ENCODE measurements around the gene CDK5.

- TF ChIP-seq FOXM1 (IDR thresholded peaks at IDR 0.05; ENCODE audit: low read depth, low read length) (no peak), POLR2A (IDR thresholded peaks at IDR 0.05; ENCODE audit: low read depth, low read length) (no peak), USF2 (IDR thresholded peaks at IDR 0.05; ENCODE audit: borderline replicate concordance, low read depth, low read length) (no peak), RFX5 (IDR thresholded peaks at IDR 0.05; ENCODE audit: low read depth, low read length) (no peak), SP1 (IDR thresholded peaks at IDR 0.05; ENCODE audit: low read depth, low read length) (no peak), REST (IDR thresholded peaks at IDR 0.05; ENCODE audit: low read depth, low read length) (no peak), EZH2 (IDR thresholded peaks at IDR 0.05; ENCODE audit: borderline replicate concordance, control insufficient read depth, low read depth, low read length) (no peak), ZNF207 (IDR thresholded peaks at IDR 0.05; ENCODE audit: borderline replicate concordance) (no peak), POLR2AphosphoS5 (IDR thresholded peaks at IDR 0.05; ENCODE audit: low read length) (no peak), JUNB (IDR thresholded peaks at IDR 0.05) (no peak)
Observed at GRCh38 chr7:151064454-151064853, 6.8 kb upstream of the CDK5 start.
